HG03066 (cell line): ENCODE results near the gene GPR101.
"Not testable (repeated sequence)": the region's sequence is repeated elsewhere in the genome, so short reads cannot be mapped to it uniquely, and the experiment has no call there.

Source experiments
- ATAC-seq: cut with Tn5 transposase; IDR thresholded peaks from one replicate; pipeline ENCODE4 v1.9.1; 2021; ENCODE audit warnings: low read depth; ENCODE audit not compliant: unreplicated experiment

GPR101 gene

GRCh38 chrX:137028699-137029098 is 5.1 kb downstream of the GPR101 start:
- no peak for ATAC-seq

GRCh38 chrX:137025930-137026329 is 7.9 kb downstream of the GPR101 start:
- ATAC-seq: no peak

- ATAC-seq: not testable (repeated sequence)
Observed at GRCh38 chrX:137000236-137000635, 33.6 kb downstream of the GPR101 start.

GRCh38 chrX:136999024-136999423 is 34.8 kb downstream of the GPR101 start:
- ATAC-seq: no peak
